Glutamatergic neuron (in vitro differentiated cells): Measurements from ENCODE around the gene CALCB. TPM values are rescaled to one million over a fixed set of nuclear protein-coding genes. Genes with fewer than 3 reads are reported as not detected.
A peak's percentile ranks its signal among the peaks of the same experiment; 100 is the strongest.

Experiments
- DNase-seq: peaks from one replicate; pipeline ENCODE4 v3.0.0; 2022
- H3K27ac Mint-ChIP-seq: one replicate; pipeline ENCODE4 v1.8.0; 2020; ENCODE audit warnings: mild to moderate bottlenecking, mixed read lengths, inconsistent platforms; ENCODE audit not compliant: unreplicated experiment
- H3K27me3 Mint-ChIP-seq: one replicate; pipeline ENCODE4 v1.8.0; 2020; ENCODE audit warnings: mild to moderate bottlenecking, moderate library complexity, mixed read lengths, inconsistent platforms; ENCODE audit not compliant: unreplicated experiment
- H3K36me3 Mint-ChIP-seq: one replicate; pipeline ENCODE4 v1.8.0; 2020; ENCODE audit warnings: mild to moderate bottlenecking, mixed read lengths, inconsistent platforms; ENCODE audit not compliant: unreplicated experiment
- H3K4me1 Mint-ChIP-seq: one replicate; pipeline ENCODE4 v1.8.0; 2020; ENCODE audit warnings: mild to moderate bottlenecking, low read depth, mixed read lengths, inconsistent platforms; ENCODE audit not compliant: unreplicated experiment
- H3K4me3 Mint-ChIP-seq: one replicate; pipeline ENCODE4 v1.8.0; 2020; ENCODE audit warnings: mild to moderate bottlenecking, mixed read lengths, inconsistent platforms; ENCODE audit not compliant: unreplicated experiment
- H3K9me3 Mint-ChIP-seq: one replicate; pipeline ENCODE4 v1.8.0; 2020; ENCODE audit warnings: mild to moderate bottlenecking, moderate library complexity, mixed read lengths, inconsistent platforms; ENCODE audit not compliant: unreplicated experiment
- CTCF ChIP-seq: fragments of 200-600 bp; sonication (generic); IDR thresholded peaks from one replicate; pipeline ENCODE4 v1.5.0; 2021; ENCODE audit not compliant: partially characterized antibody, unreplicated experiment
- total RNA-seq: library from RNA; stranded (reverse); fragmentation: NEBNext Ultra II Directional; extraction: Animal tissue kit (Norgen Biotek cat#: 25700); gene quantifications from one replicate; pipeline ENCODE4 v1.2.1, GENCODE V29; 2021; ENCODE audit not compliant: unreplicated experiment

Gene CALCB
- total RNA-seq, 1 donor from 2014 or later, result 0.74 TPM

GRCh38 chr11:15113381-15113780 is 40.0 kb downstream of the CALCB start:
- TF ChIP-seq CTCF, result no peak
- Mint-ChIP-seq H3K36me3 (no peaks in the 10 kb centered on the region), H3K27ac (no peak overlapping the region), H3K9me3 (peaks cover 7% of the 10 kb centered on the region), H3K4me1 (no peaks in the 10 kb centered on the region), H3K4me3 (no peak overlapping the region), H3K27me3 (peaks cover 5% of the 10 kb centered on the region)
- no peak for DNase-seq

DNA sequence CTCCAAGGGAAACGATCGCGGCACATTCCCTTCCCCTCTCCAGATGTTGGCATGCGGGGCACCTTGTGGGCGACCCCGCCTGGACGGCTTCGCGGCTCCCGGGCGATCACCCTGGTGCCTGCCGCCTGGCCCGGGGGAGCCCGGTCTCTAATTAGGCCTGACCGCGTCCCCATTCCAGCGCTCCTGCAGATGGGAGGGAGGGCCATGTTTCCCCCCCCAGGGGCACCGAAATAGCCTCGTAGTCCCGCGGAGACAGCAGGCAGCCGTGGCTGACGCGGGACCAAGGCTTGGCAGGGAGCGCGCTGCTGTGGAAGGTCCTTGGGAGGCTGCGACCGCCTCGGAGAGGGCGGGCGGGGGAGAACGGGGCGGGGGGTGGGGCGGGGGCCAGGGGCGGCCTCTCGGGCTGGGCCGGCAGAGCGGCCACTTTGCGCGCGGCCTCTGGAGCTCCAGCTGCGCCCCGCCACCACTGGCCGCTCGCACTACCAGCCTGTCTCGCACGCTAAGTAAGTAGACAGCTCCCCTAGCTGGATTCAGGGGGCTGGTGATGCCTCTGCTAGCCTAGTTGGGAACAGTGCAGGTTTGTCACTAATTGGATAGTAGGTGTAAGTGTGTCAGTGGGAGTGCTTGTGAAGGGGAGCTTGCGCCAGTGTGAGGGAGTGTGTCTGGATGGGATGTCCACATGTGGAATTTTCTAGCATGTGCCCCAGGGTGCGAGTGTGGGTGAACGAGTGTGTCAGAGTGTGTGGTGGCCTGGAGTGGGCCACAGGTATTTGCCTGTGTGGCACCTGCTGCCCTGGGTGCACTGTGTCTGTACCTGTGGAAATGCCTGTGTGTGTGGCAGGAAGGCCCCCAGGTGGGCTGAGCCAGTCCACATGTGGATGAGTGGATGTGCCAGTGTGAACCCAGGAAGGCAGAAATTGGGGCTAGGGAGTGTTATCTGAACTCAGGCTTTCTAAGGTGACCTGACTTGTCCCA is 41.4 kb downstream of the CALCB start, which contains the start of gene INSC:
INSC (plus strand) TSS at position 423 of the 975 bp plus-strand sequence. CDS start 34,252 bp downstream, outside the sequence.
- peaks cover 7% of the 10 kb centered on the region for H3K9me3 Mint-ChIP-seq
- H3K27ac Mint-ChIP-seq, result no peak within 1 kb of the TSS
- H3K36me3 Mint-ChIP-seq, result no peaks in the 10 kb centered on the region
- peaks cover 5% of the 10 kb centered on the region for H3K27me3 Mint-ChIP-seq
- no peaks in the 10 kb centered on the region for H3K4me1 Mint-ChIP-seq
- TF ChIP-seq CTCF, result no peak
- peak within 1 kb of the TSS; percentile 65 for H3K4me3 Mint-ChIP-seq
- peak; percentile 38 for DNase-seq

DNA sequence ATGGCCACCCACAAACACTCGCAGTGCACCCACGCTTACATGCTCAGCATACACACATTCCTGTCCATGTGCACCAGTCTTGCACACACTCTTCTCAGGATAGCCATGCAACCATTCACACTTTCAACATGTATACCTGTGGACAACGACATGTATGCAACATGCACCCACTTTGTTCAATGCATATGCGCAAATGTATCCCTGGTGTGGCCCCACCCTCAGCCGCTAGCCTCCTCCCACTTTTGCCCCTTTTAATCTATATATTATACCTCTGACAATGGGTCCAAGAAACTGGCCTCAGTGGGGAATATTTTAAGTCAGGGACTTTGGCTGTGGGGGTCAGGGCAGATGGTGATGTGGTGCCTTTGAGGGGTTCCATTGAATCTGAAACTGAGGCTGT is 42.3 kb downstream of the CALCB start:
- H3K4me1 Mint-ChIP-seq, result no peaks in the 10 kb centered on the region
- H3K4me3 Mint-ChIP-seq, result no peak overlapping the region
- peaks cover 7% of the 10 kb centered on the region for H3K9me3 Mint-ChIP-seq
- H3K27ac Mint-ChIP-seq, result no peak overlapping the region
- no peaks in the 10 kb centered on the region for H3K36me3 Mint-ChIP-seq
- H3K27me3 Mint-ChIP-seq, result peaks cover 5% of the 10 kb centered on the region
- TF ChIP-seq CTCF, result no peak
- DNase-seq, result no peak

DNA sequence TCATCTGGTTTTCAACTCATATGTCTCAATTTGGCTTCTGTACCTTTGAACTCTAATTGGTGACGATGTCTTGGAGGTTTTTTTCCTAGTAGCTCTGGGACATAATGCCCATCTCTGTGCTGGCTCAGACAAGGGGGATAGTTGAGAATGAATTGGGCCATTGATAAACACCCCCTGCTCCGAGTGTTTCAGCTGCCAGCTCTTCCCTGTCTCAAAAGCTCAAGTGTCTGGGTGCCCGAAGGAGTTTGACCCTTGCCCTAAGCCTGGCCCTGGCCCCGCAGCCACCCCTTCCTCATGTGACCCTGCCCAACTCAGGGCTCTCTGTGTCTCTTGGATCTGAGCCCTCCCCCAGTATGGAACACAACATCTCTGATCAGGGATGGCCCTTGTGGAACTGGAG is 44.4 kb downstream of the CALCB start:
- H3K9me3 Mint-ChIP-seq, result peaks cover 7% of the 10 kb centered on the region
- no peak for DNase-seq
- peaks cover 5% of the 10 kb centered on the region for H3K27me3 Mint-ChIP-seq
- no peak for TF ChIP-seq CTCF
- H3K27ac Mint-ChIP-seq, result no peak overlapping the region
- no peak overlapping the region for H3K4me3 Mint-ChIP-seq
- H3K4me1 Mint-ChIP-seq, result no peaks in the 10 kb centered on the region
- H3K36me3 Mint-ChIP-seq, result no peaks in the 10 kb centered on the region

DNA sequence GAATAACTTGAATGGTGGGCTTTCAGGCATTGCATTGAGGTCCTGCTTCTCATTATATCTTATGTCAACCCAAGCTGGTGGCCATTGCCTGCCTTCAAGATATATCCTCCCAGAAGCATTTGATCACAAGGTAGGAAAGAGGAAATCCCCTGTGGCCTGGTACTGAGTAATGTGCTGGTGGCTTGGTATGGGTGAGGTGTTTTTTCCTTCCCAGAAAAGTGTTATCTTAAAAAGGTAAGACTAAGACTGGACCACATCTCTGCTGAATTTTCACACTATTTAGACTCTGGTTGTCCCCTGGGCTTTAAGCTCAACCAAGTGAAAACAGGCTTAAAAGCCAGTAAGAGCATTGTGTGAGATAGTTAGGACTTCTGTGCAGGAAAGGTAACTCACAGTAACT is 45.0 kb downstream of the CALCB start:
- Mint-ChIP-seq H3K4me3 (no peak overlapping the region), H3K36me3 (no peaks in the 10 kb centered on the region), H3K27ac (no peak overlapping the region), H3K27me3 (peaks cover 5% of the 10 kb centered on the region), H3K9me3 (peaks cover 4% of the 10 kb centered on the region), H3K4me1 (no peaks in the 10 kb centered on the region)
- TF ChIP-seq CTCF, result no peak
- no peak for DNase-seq
